ENCODE results near the gene SLC13A2.

DNA sequence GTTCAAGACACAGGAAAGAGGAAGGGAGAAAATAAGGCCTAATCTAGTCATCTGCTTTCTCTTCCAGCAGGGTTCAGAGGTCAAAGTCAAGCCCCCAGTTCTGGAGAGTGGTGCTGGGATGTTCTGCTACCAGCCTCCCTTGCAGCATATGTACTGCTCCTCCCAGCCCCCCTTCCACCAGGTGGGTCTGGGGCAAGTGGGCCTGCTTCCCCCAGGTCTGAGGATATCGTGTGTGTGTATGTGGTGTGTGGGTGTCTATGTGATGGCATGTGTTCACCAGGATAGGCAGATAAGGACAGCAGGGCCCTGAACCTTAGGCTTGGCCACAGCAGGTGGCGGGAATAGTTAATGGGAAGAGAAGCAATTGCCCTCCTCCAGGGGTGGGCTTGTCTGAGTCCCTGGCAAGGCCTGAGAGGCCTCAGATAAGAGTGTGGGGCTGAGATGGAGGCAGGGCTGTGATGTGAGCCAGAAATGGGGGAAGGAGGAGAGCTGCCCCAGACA lies 53.8 kb downstream of the SLC13A2 start:
- no peak for TF ChIP-seq ZNF384 (IDR thresholded peaks at IDR 0.05)
- no peak for TF ChIP-seq SUZ12 (IDR thresholded peaks at IDR 0.05)
